ENCODE results near the gene ACAA1.

The ACAA1 gene

DNA sequence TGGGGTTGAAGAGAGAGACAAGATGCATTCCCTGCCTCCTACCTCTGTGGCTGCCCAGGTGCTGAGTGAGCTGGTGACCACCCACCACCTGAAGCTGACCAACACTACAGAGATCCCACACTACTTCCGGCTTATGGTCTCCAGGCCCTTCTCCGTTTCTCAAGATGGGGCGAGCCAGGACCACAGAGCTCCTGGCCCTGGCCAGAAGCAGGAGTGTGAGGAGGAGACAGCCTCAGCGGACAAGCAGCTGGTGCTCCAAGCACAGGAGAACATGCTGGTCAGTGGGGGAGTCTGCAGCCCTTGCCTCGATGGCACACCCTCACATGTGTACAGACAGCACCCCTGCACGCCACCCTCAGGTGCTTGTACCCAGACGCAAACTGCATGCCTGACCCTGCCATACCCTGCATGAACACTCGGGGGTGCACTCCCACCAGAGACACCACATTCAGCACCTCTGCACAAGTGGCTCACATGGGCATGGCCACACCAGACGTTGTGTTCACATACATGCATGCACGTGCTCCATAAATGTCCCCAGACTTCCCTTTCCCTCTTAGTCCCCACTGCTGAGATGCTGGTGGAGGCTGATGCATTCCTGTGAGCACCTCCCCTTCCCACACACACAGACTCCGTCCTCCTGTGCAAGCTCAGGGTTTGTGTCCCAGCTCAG is 19.0 kb downstream of the ACAA1 start:
- DNase-seq: peak; percentile 70

DNA sequence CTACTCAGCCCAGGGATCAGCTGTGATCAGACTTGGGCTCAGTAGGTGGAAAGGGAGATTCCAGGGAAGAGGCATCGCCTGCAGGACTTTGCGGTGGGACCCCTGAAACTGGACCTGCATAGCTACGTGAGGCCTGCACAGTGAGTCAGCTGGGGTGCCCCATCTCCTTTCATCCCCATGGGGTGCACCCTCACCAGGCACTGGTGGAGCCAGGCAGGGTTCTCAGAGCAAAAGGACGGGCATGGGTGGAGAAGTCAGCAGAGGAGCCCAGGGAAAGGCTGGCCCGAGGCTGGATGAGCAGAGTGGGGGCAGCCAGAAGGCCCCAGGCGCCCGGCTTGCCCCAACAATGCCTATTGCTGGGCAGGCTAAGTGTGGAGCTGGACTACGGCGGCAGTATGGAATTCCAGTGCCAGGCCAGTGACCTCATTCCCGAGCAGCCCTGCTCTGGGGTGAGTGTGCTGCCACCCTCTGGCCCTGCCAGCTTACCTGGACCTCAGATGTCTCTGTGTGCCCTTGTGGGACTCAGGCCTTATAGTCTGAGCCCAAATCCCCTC is 19.7 kb downstream of the ACAA1 start:
- no peak for DNase-seq

GRCh38 chr3:38116471-38117162 is 20.3 kb downstream of the ACAA1 start:
- DNase-seq: peak; percentile 25

DNA sequence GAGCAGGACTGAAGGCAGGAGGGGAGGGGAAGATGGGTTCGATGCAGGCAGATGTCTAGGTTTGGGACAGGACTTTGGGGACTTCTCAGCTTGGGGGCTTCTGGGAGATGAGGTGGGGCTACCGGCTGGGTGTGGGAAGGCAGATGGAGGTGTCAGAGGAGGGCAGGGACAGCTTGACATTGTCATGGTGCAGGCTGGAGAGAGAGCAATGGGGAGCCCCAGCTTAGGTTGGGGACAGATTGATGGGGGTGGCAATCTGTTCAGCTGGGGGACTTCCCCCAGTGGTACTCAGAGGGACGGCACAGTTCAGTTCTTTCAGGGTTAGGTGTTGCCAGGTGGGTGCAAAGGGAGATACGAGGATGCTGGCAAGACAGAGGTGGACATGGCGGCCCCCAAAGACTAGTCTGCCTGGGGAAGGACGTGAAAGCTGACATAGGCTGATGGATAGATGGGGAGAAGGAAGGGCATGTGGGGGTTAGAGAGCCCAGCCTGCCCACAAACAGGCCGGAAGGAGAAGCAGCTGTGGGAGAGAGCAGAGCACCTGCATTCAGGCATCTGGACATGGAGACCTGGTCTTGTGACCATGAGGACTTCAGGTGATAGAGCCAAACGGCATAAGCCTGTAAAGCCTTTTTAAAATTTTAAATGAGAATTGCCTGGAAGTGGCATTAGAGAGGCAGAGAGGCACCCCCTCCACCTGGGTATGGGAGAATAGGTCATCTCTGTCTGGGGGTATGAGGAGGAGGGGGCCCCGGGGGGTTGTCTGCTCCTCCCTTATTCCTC is 21.1 kb downstream of the ACAA1 start:
- peak; percentile 26 for DNase-seq

DNA sequence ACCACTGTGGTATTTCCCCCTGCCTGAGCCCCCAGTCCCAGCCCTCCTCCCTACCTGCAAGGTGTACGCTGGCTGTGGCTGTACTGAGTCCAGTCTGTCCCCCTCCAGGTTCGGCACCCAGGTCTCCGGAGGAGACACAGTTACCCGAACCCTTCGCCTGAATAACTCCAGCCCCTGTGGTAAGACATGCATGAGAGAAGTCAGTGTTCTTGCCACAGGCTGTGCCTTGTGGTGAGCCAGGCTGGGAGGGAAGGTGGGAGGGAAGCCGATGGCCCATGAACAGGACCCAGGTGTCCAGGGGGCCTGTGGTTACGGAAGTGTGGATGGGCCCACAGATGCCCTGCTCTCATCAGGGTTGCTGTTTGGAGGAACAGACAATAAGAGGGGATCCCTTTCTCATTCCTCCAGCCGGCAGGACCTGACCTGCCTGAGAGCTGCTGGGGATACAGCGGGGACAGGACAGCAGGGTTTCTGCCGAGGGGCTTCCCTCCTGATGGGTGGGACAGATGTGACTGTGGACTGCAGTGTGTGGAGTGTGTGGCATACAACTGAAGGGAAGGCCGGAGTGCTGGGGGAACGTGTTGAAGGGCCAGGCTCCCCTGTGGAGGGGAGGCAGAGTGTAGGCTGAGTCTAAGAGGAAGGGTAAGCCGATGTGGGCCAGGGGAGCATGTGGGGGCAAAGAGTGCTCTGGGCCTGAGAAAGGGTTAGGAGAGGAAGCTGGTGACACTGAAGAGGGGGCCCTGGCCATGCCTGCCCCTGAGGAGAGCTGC is 21.9 kb downstream of the ACAA1 start:
- peak; percentile 26 for DNase-seq

- DNase-seq: peak; percentile 25
Measured at GRCh38 chr3:38114052-38114874, 22.7 kb downstream of the ACAA1 start.

DNA sequence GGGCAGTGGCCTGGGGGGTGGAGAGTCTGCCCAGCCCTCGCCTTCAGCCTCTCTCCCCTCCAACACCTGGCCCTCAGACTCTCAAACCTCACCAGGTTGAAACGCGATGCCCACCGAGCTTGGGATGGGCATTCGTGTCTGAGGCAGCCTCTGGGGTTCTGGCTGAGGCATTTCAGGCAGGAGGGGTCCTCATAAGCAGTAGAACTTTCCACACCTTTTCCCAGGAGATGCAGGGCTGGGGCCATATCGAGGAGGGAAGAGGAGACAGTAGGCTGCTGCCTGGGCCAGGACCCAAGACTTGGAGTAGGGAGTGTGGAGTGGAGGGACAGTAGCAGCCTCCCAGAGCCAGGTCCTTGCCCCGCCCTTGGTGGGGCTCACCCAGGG is 24.6 kb downstream of the ACAA1 start:
- DNase-seq: no peak

DNA sequence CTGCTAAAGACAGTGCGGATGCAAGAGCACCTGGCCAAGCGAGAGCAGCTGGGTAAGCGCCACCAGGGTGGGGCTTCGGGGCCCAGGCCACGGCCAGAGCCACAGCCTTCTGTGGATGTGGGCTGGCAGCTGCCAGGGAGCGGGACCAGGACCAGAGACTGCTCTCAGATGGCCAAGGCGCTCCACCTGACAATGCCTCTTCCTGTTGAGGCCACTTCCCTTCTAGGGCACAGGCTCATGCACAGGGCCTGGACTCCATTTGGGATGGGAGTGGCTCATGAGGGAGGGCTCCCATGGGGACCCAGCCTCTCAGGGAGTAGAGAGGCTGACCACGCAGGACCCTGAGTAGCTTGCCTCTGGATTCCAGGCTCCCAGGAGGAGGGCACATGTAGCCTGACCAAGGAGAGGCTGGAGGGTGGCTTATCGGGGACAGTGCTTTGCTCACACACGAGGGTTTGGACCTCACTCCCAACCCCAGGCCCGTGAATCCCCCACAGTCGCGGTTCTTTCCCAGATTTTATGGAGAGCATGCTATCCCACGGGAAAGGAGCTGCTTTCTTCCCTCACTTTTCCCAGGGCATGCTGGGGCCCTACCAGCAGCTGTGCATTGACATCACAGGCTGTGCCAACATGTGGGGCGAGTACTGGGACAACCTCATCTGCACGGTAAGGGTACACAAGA is 25.1 kb downstream of the ACAA1 start:
- peak; percentile 25 for DNase-seq

DNA sequence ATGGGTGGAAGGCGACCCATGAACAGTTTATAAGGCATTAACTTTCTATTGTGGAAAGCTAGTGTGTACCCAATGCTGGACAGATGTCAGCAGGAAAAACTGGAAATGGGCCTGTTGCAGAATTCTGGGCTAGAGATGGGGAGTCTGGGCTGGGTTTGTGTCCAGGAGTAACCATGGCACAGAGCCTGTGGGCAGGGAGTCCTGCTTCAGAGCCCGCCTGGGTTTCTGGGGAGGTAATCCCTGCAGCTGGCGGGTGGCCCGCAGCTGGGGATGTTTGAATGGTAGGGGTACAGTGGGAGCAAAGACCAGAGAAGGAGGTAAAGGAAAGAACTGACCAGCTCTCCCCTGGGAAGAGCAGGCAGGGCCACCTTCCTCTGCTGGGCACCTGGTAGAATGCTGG is 25.7 kb downstream of the ACAA1 start:
- no peak for DNase-seq

GRCh38 chr3:38110314-38111050 is 26.4 kb downstream of the ACAA1 start:
- peak; percentile 24 for DNase-seq

- DNase-seq: peak; percentile 28
Measured at GRCh38 chr3:38109580-38110313, 27.2 kb downstream of the ACAA1 start.

DNA sequence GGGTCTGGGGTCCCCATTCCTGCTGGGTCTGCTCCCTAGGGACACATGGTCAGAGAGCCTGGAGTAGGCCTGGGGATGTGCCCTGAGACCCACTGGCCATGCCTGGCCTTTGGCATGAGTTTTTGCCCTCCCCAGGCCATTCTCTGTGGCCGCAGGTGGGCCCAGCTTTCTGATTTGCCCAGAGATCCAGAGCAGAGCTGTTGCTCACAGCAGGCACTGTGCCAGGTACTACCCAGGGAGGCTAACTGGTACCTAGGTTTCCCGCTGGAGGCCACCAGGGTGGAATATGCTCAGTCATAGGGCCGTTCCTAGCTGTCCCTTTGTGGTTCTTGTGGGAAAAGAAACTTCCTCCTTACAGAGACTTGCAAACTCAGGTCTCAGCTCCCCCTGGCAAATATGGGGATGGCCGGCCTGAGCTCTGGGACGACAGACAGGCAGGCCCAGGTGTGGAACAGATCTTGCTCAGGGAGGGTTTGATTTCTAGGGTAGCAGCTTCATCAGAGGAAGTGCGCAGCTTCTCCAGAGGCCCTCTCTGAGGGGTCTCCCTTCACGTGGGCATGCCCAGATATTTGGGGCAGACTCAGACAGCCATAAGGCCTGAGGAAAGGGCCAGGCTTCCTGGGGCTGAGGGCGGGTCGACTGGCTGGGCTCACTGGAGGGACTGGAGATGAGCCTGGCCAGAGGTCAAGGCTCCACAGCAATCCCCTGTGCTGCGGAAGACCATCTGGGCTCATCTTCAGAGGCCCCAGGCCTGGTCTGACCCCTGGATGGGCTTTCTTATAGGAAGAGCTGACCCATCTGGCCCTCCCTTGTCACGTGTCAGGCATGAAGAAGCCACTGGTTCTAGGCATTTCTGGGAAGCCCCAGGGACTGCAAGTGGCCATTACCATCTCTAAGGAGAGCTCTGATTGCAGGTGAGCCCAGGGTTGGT is 28.0 kb downstream of the ACAA1 start:
- DNase-seq: peak; percentile 26

- DNase-seq: no peak
Measured at GRCh38 chr3:38107911-38108648, 28.8 kb downstream of the ACAA1 start.

GRCh38 chr3:38105525-38105924 is 31.4 kb downstream of the ACAA1 start:
- no peak for DNase-seq

DNA sequence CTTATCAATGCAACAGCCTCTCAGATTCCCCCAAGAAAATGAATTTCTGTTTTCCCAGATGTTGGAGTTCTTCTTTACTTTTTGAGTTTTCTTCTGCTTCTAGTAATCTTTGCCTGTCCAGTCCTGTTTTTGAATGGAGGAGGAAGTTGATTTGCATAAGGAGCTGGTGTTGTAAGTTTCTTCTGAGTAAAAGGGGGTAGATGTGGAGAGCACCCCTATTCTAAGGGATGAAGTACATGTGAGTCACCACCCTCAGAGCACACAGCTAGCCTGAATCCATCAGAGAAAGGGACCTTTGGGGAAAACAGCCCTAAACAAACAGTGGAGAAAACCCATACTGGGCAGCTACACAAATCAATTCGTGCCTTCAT is 34.5 kb downstream of the ACAA1 start:
- no peak for DNase-seq

DNA sequence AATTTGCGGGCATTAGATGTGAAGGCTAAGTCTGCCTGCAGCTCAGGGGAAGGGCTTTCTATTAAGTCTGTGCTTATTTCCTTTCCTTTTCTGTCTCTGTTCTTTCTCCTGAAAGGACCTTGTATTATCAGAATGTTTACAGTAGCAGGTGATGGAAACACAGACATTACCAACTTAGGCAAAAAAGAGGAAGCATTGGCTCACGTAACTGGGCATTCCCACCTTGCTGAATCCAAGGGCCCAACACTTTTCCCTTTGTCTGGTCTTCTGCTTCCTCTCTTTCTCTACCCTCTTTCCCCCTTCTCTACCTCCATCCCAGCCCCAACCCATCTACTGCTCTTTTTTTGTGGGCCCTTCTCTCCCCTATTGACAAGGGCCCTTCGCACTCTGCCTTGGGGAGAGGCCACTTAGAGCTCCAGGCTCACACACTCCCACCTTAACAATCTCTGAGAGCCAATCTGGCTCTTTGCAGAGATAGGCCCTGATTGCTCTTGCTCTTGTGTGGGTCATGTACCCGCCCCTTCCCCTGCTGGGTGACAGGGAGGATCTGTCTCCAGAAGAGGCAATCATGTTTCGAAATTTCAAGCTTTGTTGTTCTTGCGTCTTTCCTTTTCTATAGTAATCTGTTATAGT is 35.0 kb downstream of the ACAA1 start:
- DNase-seq: no peak

- DNase-seq: no peak
Measured at GRCh38 chr3:38100498-38100897, 36.4 kb downstream of the ACAA1 start.

DNA sequence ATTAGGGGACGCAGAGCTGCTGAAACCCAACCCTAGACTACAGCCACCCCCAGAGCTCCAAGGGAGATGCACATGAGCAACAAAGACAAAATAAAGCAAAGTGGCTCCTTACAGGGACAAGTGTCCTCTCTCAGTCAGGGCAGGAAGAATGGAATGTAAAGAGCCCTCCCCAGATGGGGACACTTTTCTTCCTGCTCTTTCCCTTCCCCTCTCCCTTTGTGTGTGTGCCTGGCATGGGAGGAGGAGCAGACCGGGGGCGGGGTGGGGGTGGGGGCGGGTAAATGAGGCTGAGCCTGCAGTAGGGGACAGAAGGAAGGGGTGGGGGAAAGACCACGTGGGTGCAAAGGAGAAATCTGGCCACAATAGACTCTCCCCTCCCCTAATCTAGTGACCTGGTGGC is 37.4 kb downstream of the ACAA1 start:
- DNase-seq: no peak
